ENCODE results near the gene ABCA7.

The ABCA7 gene

DNA sequence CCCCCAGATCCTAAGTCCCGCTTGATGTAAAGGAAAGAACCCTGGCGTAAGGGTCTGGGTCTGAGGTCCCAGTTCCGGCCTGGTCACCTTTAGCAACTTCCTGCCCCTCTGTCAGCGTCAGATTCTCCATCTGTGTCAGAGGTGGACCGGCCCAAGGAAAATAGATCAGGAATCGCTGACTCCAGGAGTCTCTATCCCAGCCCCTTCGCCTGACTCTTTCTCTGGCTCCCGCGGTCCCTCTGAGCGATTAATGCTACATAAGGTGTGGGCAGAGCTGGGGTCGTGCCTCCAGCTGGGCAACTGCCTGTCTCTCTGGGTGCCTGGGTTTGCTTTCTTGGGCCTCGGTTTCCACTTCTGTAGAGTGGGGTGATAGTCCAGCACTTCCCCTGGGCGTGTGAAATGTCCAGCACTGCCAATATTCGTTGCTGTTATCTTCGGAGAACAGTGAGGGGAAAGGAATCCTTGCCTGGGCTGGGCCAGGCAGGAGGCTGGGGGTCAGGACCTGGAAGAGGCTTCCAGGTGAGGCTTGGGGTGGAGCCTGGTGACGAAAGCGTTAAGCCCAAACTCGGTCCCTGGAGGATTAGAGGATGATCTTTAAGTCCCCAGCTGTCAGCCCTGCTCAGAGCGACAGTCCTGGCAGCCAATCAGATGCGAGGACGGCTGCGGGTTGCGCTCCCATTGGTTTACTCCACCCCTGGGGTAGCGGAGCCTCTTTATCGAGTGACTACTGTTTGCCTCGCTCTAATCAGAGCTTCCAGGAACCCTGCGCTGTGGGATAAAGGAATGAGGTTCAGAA lies 767 bp downstream of the ABCA7 start:
- peak; percentile 85 for DNase-seq (ENCODE audit: low spot score)

DNA sequence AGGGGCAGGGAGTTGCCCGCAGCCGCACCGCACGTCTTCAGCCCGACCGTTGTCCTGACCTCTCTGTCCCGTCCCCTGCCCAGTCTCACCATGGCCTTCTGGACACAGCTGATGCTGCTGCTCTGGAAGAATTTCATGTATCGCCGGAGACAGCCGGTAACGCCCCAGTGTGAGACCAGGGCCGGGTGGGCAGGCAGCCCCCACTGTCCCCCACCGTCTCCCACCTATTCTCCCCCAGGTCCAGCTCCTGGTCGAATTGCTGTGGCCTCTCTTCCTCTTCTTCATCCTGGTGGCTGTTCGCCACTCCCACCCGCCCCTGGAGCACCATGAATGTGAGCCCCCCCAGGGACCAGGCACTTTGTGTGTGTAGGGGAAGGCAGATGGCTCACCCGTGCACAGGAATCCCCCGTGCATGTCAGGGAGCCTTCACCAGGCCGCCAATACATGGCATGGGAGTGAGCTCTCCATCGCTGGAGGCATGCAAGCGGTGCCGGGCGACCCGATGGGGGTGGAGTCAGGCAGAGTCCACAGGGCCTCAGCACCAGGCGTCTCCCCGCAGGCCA lies 1.4 kb downstream of the ABCA7 start:
- no peak for DNase-seq (ENCODE audit: low spot score)

DNA sequence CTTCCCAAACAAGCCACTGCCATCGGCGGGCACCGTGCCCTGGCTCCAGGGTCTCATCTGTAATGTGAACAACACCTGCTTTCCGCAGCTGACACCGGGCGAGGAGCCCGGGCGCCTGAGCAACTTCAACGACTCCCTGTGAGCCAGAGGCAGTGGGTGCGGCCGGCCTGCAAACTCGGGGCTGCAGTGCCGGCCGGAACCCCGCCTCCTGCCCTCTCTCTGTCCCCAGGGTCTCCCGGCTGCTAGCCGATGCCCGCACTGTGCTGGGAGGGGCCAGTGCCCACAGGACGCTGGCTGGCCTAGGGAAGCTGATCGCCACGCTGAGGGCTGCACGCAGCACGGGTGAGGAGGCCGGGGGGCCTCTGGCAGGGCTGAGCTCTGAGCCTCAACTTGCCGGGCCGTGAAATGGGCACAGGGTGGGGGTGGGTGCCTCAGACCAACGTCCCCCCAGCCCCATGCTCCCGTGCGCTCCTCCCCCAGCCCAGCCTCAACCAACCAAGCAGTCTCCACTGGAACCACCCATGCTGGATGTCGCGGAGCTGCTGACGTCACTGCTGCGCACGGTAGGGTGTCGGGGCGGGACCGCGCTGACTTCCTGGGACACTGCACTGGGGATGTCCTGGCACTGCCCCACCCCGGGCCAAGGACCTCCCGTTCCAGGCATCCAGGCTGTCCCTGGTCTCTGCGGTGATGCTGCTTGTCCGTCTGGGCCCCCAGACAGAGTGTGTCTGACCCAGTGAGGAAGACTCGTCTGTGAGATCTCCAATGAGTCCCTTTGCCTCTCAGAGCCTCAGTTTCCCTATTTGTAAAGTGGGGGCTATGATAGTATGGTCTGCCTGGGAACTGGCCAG lies 2.2 kb downstream of the ABCA7 start:
- no peak for DNase-seq (ENCODE audit: low spot score)

DNA sequence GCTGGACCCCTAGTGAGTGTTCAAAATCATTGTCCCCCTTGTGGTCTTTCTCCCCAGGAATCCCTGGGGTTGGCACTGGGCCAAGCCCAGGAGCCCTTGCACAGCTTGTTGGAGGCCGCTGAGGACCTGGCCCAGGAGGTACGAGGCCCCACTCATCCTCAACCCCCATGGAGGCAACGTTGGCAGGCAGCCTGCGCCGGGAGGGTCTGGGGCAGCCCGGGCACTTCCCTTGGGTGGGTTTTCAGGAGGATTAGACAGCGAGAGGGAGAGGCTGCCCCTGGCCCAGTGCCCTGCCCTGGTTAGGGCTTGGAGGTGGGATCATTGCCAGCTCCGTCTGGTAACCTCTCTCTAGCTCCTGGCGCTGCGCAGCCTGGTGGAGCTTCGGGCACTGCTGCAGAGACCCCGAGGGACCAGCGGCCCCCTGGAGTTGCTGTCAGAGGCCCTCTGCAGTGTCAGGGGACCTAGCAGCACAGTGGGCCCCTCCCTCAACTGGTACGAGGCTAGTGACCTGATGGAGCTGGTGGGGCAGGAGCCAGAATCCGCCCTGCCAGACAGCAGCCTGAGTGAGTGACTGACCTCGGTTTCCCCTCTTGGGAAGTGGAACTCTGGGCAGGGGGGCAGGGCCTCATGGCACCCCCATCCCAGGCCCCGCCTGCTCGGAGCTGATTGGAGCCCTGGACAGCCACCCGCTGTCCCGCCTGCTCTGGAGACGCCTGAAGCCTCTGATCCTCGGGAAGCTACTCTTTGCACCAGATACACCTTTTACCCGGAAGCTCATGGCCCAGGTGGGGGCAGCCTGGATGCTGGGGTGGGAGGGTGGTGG lies 3.0 kb downstream of the ABCA7 start:
- DNase-seq (ENCODE audit: low spot score) = no peak

DNA sequence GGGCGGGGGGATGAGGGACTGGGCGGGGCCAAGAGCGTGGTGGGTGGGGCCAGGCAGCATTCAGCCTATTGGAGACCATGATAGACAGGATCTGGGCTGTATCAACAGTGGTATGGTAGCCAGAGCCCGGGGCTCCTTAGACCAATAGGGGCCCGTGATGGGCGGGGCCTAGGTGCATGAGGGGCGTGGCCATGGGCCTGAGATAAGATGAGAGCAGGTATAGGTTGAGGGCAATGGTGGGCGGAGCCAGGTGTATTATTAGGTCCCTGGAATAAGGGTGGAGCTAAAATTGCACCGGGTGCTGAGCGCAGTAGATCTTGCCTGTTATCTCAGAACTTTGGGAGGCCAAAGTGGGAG lies 5.3 kb downstream of the ABCA7 start:
- DNase-seq (ENCODE audit: low spot score) = peak; percentile 82

DNA sequence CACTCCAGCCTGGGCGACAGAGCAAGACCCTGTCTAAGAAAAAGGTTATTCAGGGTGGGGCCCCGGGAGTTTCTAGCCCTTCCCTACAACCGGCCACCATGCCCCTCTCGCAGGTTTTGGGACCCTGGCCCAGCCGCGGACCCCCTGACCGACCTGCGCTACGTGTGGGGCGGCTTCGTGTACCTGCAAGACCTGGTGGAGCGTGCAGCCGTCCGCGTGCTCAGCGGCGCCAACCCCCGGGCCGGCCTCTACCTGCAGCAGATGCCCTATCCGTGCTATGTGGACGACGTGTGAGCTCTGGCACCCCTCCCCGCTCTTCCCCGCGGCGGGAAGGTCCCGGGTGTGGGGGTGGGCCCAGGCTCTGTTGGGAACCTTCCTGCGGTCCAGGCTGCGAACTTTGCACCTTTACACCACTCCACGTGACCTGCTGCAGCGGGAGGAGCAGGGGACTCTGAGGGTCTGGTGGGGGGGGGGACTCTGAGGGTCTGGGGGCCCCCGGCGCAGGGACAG lies 6.3 kb downstream of the ABCA7 start:
- no peak for DNase-seq (ENCODE audit: low spot score)

DNA sequence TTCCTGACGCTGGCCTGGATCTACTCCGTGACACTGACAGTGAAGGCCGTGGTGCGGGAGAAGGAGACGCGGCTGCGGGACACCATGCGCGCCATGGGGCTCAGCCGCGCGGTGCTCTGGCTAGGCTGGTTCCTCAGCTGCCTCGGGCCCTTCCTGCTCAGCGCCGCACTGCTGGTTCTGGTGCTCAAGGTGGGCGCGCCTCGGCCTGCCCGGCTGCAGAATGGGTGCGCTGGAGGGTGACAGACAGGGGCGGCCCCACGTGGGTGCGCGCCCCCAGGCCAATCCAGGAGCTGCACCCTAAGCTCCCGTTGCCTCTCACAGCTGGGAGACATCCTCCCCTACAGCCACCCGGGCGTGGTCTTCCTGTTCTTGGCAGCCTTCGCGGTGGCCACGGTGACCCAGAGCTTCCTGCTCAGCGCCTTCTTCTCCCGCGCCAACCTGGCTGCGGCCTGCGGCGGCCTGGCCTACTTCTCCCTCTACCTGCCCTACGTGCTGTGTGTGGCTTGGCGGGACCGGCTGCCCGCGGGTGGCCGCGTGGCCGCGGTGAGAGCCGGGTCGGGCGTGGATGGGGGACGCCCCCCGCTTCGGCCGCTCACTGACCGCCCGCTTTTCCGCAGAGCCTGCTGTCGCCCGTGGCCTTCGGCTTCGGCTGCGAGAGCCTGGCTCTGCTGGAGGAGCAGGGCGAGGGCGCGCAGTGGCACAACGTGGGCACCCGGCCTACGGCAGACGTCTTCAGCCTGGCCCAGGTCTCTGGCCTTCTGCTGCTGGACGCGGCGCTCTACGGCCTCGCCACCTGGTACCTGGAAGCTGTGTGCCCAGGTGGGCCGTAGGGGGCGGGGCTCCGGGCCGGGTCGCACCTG lies 7.2 kb downstream of the ABCA7 start:
- DNase-seq (ENCODE audit: low spot score) = no peak

DNA sequence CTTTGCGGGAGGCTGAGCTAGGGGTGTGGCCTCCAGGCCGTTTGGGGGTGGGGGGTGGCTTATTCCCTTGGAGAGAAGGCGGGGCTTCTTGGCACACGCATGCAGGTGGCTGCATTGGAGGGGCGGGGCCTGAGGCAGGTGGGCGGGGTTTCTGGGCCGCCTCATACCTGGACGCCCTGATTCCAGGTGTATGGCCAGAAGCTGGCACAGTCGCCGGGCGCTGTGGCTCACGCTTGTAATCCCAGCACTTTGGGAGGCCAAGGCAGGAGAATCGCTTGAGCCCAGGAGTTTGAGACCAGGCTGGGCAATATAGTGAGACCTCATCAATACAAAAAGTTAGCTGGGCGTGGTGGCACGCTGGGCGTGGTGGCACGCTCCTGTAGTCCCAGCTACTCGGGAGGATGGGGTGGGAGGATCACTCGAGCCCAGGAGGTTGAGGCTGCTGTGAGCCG lies 7.8 kb downstream of the ABCA7 start:
- no peak for DNase-seq (ENCODE audit: low spot score)

DNA sequence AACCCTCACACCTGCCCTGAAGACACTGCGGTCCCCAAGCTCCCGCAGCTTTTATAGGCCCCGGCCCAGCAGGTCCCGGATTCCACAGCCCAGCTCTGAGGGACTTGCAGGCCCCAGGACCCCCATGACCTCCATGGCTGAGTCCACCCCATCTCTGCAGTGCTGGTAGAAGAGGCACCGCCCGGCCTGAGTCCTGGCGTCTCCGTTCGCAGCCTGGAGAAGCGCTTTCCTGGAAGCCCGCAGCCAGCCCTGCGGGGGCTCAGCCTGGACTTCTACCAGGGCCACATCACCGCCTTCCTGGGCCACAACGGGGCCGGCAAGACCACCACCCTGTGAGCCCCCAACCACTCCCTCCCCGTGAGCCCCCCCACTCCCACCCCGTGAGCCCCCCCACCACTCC lies 9.2 kb downstream of the ABCA7 start:
- DNase-seq (ENCODE audit: low spot score) = no peak

DNA sequence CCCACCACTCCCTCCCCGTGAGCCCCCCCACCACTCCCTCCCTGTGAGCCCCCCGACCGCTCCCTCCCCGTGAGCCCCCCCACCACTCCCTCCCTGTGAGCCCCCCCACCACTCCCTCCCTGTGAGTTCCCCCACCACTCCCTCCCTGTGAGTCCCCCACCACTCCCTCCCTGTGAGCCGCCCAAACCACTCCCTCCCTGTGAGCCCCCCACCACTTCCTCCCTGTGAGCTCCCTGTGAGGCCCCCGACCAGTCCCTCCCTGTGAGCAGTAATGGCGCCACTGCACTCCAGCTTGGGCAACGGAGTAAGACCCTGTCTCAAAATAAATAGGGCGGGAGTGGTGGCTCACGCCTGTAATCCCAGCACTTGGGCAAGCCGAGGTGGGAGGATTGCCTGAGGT lies 9.9 kb downstream of the ABCA7 start:
- DNase-seq (ENCODE audit: low spot score) = no peak

DNA sequence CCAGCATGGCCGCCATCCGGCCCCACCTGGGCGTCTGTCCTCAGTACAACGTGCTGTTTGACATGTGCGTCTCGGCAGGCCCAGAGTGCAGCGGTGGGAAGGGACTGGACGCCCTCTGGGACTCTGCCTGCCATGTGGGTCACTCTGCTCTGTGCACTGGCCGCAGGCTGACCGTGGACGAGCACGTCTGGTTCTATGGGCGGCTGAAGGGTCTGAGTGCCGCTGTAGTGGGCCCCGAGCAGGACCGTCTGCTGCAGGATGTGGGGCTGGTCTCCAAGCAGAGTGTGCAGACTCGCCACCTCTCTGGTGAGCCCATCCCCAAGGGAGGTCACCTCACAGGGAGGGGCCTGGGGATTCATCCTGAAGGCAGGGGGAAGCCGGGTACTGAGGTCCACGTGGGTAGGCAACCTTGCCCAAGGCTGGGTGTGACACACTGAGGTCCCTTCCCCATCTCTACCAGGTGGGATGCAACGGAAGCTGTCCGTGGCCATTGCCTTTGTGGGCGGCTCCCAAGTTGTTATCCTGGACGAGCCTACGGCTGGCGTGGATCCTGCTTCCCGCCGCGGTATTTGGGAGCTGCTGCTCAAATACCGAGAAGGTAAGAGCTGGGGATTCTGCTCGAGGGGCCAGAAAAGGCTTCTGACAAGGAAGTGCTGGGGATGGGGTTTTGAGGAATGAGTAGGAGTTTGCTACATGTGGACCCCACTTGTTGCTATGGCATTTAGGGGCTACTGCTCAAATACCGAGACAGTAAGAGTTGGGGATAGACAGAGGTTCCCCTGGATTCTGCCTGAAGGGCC lies 11.3 kb downstream of the ABCA7 start:
- no peak for DNase-seq (ENCODE audit: low spot score)

DNA sequence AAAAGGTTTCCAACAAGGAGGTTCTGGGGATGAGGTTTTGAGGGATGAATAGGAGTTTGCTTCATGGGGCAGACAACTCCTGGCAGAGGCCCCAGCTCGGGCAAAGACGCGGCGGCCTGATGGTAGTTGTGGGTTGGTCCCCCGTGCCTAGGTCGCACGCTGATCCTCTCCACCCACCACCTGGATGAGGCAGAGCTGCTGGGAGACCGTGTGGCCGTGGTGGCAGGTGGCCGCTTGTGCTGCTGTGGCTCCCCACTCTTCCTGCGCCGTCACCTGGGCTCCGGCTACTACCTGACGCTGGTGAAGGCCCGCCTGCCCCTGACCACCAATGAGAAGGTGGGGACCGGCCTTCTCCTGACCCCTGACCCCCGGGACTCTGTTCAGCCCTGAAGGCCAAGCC lies 11.9 kb downstream of the ABCA7 start:
- no peak for DNase-seq (ENCODE audit: low spot score)

DNA sequence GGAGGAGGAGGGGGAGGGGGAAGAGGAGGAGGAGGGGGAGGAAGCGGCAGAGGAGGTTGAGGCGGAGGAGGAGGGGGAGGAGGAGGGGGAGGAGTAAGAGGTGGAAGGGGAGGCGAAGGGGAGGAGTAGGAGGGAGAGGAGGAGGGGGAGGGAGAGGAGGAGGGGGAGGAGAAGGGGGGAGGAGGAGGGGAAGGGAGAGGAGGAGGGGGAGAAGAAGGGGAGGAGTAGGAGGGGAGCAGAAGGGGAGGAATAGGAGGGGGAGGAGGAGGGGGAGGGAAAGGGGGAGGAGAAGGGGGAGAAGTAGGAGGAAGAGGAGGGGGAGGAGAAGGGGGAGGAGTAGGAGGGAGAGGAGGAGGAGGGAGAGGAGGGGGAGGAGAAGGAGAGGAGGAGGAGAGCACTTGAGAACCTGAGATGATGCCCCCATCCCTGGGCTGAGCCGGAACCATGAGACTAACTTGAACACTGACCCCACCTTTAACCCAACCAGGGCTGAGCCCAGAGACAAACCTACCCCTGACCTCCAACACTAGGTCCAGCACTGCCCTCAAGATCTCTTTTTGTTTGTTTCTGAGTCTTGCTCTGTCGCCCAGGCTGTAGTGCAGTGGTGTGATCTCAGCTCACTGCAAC lies 12.6 kb downstream of the ABCA7 start:
- no peak for DNase-seq (ENCODE audit: low spot score)

DNA sequence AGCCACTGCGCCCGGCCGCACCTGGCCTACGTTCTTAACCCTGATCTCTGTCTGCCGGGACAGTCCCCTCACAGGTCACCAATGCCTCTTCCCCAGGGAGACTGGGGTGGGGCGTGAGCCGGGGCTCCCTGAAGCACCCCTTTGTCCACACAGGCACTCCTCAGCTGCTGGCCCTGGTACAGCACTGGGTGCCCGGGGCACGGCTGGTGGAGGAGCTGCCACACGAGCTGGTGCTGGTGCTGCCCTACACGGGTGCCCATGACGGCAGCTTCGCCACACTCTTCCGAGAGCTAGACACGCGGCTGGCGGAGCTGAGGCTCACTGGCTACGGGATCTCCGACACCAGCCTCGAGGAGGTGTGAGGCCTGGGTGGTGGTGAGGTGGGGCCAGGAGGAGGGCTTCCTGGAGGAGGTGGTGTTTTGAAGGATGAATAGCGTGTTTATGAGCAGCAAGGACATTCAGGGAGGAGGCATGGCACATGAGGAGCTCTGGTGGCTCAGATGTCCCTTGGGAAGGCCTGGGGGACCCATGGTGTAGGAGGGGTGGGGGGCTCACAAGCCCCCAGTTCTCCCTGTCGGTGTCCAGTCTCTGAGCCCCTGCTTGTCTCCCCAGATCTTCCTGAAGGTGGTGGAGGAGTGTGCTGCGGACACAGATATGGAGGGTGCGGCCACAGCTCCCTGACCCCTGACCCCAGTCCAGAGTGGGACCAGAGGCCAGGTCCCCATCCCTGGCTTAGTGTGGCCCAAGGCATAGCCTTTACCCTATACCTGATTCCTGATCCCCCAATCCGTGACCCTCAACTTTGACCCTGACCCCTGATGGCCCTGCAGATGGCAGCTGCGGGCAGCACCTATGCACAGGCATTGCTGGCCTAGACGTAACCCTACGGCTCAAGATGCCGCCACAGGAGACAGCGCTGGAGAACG lies 13.5 kb downstream of the ABCA7 start:
- no peak for DNase-seq (ENCODE audit: low spot score)

DNA sequence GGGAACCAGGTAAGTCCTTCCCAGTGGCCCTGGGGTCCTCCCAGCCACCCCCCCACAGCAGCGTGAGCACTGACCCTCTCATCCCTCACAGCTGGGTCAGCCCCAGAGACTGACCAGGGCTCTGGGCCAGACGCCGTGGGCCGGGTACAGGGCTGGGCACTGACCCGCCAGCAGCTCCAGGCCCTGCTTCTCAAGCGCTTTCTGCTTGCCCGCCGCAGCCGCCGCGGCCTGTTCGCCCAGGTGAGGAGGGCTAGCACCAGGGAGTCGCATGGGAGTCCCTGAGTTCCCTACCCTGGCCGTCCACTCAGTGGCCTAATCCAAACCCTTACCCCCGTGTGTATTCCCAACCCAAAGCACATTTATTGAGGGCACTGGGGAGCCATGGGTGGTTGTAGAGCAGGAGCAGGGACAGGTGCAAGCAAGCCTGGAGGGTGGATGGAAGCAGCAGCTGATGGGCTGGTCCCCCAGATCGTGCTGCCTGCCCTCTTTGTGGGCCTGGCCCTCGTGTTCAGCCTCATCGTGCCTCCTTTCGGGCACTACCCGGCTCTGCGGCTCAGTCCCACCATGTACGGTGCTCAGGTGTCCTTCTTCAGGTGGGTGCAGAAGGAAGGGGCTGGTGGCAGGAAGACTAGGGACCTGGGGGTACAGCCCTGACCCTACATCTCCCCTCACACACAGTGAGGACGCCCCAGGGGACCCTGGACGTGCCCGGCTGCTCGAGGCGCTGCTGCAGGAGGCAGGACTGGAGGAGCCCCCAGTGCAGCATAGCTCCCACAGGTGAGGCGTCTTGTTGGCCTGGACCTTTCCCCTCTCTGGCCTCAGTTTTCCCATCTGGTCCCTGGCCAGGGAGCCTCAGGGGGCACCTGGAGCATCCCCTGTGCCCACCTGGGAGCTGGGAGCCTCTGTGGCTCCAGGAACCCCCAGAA lies 14.5 kb downstream of the ABCA7 start:
- DNase-seq (ENCODE audit: low spot score) = no peak

DNA sequence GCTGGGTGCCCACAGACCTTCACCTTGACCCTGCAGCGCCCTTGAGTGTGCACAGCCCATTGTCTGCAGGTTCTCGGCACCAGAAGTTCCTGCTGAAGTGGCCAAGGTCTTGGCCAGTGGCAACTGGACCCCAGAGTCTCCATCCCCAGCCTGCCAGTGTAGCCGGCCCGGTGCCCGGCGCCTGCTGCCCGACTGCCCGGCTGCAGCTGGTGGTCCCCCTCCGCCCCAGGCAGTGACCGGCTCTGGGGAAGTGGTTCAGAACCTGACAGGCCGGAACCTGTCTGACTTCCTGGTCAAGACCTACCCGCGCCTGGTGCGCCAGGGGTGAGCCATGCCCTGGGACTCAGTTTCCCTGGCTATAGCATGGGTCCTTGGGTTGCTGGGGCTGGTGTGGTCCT lies 15.1 kb downstream of the ABCA7 start:
- DNase-seq (ENCODE audit: low spot score) = no peak

DNA sequence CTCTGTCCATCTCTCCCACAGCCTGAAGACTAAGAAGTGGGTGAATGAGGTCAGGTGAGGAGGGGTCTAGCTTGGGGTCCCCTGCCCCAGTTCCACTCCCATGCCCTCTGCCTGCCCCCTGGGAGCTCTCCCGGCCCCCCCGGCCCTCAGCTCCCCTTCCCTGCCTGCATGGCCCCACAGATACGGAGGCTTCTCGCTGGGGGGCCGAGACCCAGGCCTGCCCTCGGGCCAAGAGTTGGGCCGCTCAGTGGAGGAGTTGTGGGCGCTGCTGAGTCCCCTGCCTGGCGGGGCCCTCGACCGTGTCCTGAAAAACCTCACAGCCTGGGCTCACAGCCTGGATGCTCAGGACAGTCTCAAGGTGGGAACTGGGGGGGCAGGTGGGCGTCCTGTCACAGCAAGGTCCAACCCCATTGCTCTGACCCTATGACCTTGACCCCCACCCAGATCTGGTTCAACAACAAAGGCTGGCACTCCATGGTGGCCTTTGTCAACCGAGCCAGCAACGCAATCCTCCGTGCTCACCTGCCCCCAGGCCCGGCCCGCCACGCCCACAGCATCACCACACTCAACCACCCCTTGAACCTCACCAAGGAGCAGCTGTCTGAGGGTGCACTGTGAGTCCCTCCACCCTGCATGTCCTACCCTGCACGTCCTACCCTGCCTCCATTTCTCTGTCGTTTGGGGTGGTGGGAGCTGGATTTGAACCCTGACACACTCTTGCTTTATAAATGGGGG lies 16.1 kb downstream of the ABCA7 start:
- DNase-seq (ENCODE audit: low spot score) = no peak
